MM.1S (cell line): ENCODE data around the gene TIPIN.

Experiments used
- DNase-seq: peaks from one replicate; pipeline ENCODE4 v3.0.0-alpha.2; 2015
- H2AFZ ChIP-seq: fragments of 300-600 bp; sonication (generic); 2 replicates; pipeline ENCODE4 v1.6.0; 2016; ENCODE audit warnings: antibody characterized with exemption, low read length
- H3F3A ChIP-seq: fragments of 300-600 bp; sonication (generic); 2 replicates; pipeline ENCODE4 v1.6.1; 2016; ENCODE audit warnings: mild to moderate bottlenecking, antibody characterized with exemption, low read length, moderate library complexity, mixed read lengths; ENCODE audit not compliant: insufficient read depth
- H3K27ac ChIP-seq: fragments of 300-600 bp; sonication (generic); 2 replicates; pipeline ENCODE4 v1.5.1; 2016; ENCODE audit warnings: mild to moderate bottlenecking, low read length
- H3K27me3 ChIP-seq: fragments of 300-600 bp; sonication (generic); replicated peaks from 2 replicates; pipeline ENCODE4 v1.6.0; 2016; ENCODE audit warnings: low read length; ENCODE audit not compliant: insufficient read depth
- H3K36me3 ChIP-seq: fragments of 300-600 bp; sonication (generic); replicated peaks from 2 replicates; pipeline ENCODE4 v1.6.1; 2016; ENCODE audit warnings: mild to moderate bottlenecking, low read length, mixed read lengths; ENCODE audit not compliant: insufficient read depth
- H3K4me1 ChIP-seq: fragments of 300-600 bp; sonication (generic); 2 replicates; pipeline ENCODE4 v1.6.1; 2016; ENCODE audit warnings: low read length, mixed read lengths
- H3K4me2 ChIP-seq: fragments of 300-600 bp; sonication (generic); 2 replicates; pipeline ENCODE4 v1.6.0; 2016; ENCODE audit warnings: low read depth, low read length
- H3K4me3 ChIP-seq: fragments of 300-600 bp; sonication (generic); 2 replicates; pipeline ENCODE4 v1.5.1; 2016; ENCODE audit warnings: low read length, mixed read lengths
- H3K79me2 ChIP-seq: fragments of 300-600 bp; sonication (generic); 2 replicates; pipeline ENCODE4 v1.6.1; 2016; ENCODE audit warnings: mixed run types, low read length, mixed read lengths
- H3K9ac ChIP-seq: fragments of 300-600 bp; sonication (generic); 2 replicates; pipeline ENCODE4 v1.6.1; 2016; ENCODE audit warnings: low read length, mixed read lengths
- H3K9me2 ChIP-seq: fragments of 300-600 bp; sonication (generic); replicated peaks from 2 replicates; pipeline ENCODE4 v1.6.1; 2016; ENCODE audit warnings: mild to moderate bottlenecking, low read length, mixed read lengths; ENCODE audit not compliant: insufficient read depth
- H3K9me3 ChIP-seq: fragments of 300-600 bp; sonication (generic); replicated peaks from 2 replicates; pipeline ENCODE4 v1.6.1; 2016; ENCODE audit warnings: mild to moderate bottlenecking, low read length, mixed read lengths; ENCODE audit not compliant: insufficient read depth
- H4K20me1 ChIP-seq: fragments of 300-600 bp; sonication (generic); 2 replicates; pipeline ENCODE4 v1.6.1; 2016; ENCODE audit warnings: mild to moderate bottlenecking, low read length, moderate library complexity, mixed read lengths; ENCODE audit not compliant: insufficient read depth
- CTCF ChIP-seq: fragments of 300-600 bp; sonication (generic); IDR thresholded peaks from 2 replicates; pipeline ENCODE4 v1.5.1; 2016; ENCODE audit warnings: antibody characterized with exemption, low read length, mixed read lengths
- EZH2 ChIP-seq: fragments of 300-600 bp; sonication (generic); optimal IDR thresholded peaks from 2 replicates; pipeline ENCODE3; 2017; ENCODE audit warnings: low read depth, mild to moderate bottlenecking, antibody characterized with exemption, low read length, mixed read lengths
- EZH2phosphoT487 ChIP-seq: fragments of 300-600 bp; sonication (generic); IDR thresholded peaks from 2 replicates; pipeline ENCODE4 v1.6.1; 2018; ENCODE audit warnings: antibody characterized with exemption, low read length

TIPIN gene

GRCh38 chr15:66390678-66391077, 34.2 kb upstream of the TIPIN start:
- H3F3A ChIP-seq, result peaks cover 13% of the 10 kb centered on the region
- TF ChIP-seq EZH2phosphoT487, result no peak
- TF ChIP-seq CTCF, result no peak
- TF ChIP-seq EZH2, result no peak
- no peaks in the 10 kb centered on the region for H3K9me3 ChIP-seq
- peak overlapping the region; percentile 33; the same call in 1 of the 2 replicates for H3K27ac ChIP-seq
- H3K4me1 ChIP-seq, result peaks cover 28% of the 10 kb centered on the region
- no peak overlapping the region for H2AFZ ChIP-seq
- 0 out of 2 replicates have a peak, but pooled peaks cover 2% of the 10 kb centered on the region for H3K36me3 ChIP-seq
- H3K9ac ChIP-seq, result no peak overlapping the region
- H3K79me2 ChIP-seq, result peaks cover 87% of the 10 kb centered on the region
- H3K4me3 ChIP-seq, result no peak overlapping the region
- H3K4me2 ChIP-seq, result peak overlapping the region; percentile 69
- 0 out of 2 replicates have a peak, but pooled peaks cover 4% of the 10 kb centered on the region for H4K20me1 ChIP-seq
- H3K9me2 ChIP-seq, result no peaks in the 10 kb centered on the region
- DNase-seq, result peak; percentile 27
- no peaks in the 10 kb centered on the region for H3K27me3 ChIP-seq

GRCh38 chr15:66389859-66390381, 33.4 kb upstream of the TIPIN start:
- H3K9me3 ChIP-seq, result no peaks in the 10 kb centered on the region
- TF ChIP-seq EZH2phosphoT487 (no peak), CTCF (no peak), EZH2 (no peak)
- H3K9ac ChIP-seq, result no peak overlapping the region
- no peak overlapping the region for H3K4me3 ChIP-seq
- 0 out of 2 replicates have a peak, but pooled peaks cover 4% of the 10 kb centered on the region for H4K20me1 ChIP-seq
- no peaks in the 10 kb centered on the region for H3K27me3 ChIP-seq
- H3K4me1 ChIP-seq, result peaks cover 28% of the 10 kb centered on the region
- H3F3A ChIP-seq, result peaks cover 13% of the 10 kb centered on the region
- no peak for DNase-seq
- H3K9me2 ChIP-seq, result no peaks in the 10 kb centered on the region
- no peak overlapping the region for H2AFZ ChIP-seq
- H3K36me3 ChIP-seq, result no peaks in the 10 kb centered on the region
- peak overlapping the region; percentile 33; the same call in 1 of the 2 replicates for H3K27ac ChIP-seq
- peak overlapping the region; percentile 69; the same call in 1 of the 2 replicates for H3K4me2 ChIP-seq
- H3K79me2 ChIP-seq, result peaks cover 79% of the 10 kb centered on the region

GRCh38 chr15:66389098-66389858, 32.8 kb upstream of the TIPIN start:
- peaks cover 13% of the 10 kb centered on the region for H3F3A ChIP-seq
- peaks cover 73% of the 10 kb centered on the region for H3K79me2 ChIP-seq
- H3K27me3 ChIP-seq, result no peaks in the 10 kb centered on the region
- no peak overlapping the region for H3K9ac ChIP-seq
- 0 out of 2 replicates have a peak, but pooled peaks cover 4% of the 10 kb centered on the region for H4K20me1 ChIP-seq
- no peaks in the 10 kb centered on the region for H3K9me2 ChIP-seq
- H3K36me3 ChIP-seq, result no peaks in the 10 kb centered on the region
- no peaks in the 10 kb centered on the region for H3K9me3 ChIP-seq
- DNase-seq, result peak; percentile 13
- no peak overlapping the region for H2AFZ ChIP-seq
- peak overlapping the region; percentile 33; the same call in 1 of the 2 replicates for H3K27ac ChIP-seq
- peaks cover 28% of the 10 kb centered on the region for H3K4me1 ChIP-seq
- TF ChIP-seq EZH2phosphoT487 (no peak), CTCF (no peak), EZH2 (no peak)
- H3K4me2 ChIP-seq, result peak overlapping the region; percentile 69
- H3K4me3 ChIP-seq, result no peak overlapping the region
